Body of pancreas (tissue), 4 donors: Measurements from ENCODE around the gene TMUB1.

Experiments used
- POLR2A ChIP-seq, 3 donors: fragments of 450-650 bp; IDR thresholded peaks; one replicate each; pipeline ENCODE4 v1.6.1; 2016; ENCODE audit warnings: antibody characterized with exemption in 3 of 3, mild to moderate bottlenecking in 2 of 3
- TF ChIP-seq, protein P1 (sequence below), 7 experiments: fragments of 450-650 bp in 4 of 7; fragments of 200-600 bp in 3 of 7; sonication (generic) in 3 of 7; IDR thresholded peaks; one replicate each; pipeline ENCODE4 v1.5.1; 2016 to 2019; ENCODE audit warnings: antibody characterized with exemption in 7 of 7

DNA sequence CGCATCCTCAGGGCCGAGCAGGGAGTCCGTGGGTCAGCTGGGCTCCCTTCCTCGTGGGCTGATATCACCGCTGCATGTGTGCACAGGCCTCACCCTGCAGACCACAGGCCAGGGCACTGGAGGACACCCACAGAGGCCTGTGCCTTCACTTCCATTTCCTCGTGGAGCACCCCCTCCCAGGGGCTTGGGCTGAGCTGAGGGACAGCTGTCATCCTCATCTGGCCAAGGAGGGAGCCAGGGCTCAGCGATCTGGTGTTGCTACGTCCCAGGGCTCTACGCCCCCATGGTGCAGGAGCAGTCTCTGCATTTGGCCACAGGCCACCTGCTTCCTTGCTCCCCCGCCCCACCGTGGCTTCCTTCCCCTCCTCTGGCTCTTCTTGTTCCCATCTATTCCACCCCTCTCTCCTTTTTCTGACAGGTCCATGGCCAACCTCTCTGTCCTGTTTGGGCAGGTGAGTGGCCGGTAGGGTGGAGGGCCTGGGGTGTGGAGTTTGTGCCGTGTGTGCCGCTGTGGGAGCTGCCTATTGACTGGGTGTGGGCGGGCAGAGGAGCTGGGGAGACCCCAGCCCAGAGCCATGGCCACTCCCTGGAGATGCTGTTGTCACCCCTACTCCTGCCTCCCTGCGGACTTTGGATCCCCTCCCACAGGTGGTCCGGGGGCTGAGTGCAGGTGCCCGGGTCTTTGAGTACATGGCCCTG, 43.3 kb downstream of the TMUB1 start:
- TF ChIP-seq, protein P1, sequence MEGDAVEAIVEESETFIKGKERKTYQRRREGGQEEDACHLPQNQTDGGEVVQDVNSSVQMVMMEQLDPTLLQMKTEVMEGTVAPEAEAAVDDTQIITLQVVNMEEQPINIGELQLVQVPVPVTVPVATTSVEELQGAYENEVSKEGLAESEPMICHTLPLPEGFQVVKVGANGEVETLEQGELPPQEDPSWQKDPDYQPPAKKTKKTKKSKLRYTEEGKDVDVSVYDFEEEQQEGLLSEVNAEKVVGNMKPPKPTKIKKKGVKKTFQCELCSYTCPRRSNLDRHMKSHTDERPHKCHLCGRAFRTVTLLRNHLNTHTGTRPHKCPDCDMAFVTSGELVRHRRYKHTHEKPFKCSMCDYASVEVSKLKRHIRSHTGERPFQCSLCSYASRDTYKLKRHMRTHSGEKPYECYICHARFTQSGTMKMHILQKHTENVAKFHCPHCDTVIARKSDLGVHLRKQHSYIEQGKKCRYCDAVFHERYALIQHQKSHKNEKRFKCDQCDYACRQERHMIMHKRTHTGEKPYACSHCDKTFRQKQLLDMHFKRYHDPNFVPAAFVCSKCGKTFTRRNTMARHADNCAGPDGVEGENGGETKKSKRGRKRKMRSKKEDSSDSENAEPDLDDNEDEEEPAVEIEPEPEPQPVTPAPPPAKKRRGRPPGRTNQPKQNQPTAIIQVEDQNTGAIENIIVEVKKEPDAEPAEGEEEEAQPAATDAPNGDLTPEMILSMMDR (IDR thresholded peaks at IDR 0.05), result no peak
- TF ChIP-seq POLR2A (IDR thresholded peaks at IDR 0.05), result no peak
